K562 (cell line): ENCODE results near the gene CREG1. TPM values are rescaled to one million over a fixed set of nuclear protein-coding genes. Genes with fewer than 3 reads are reported as not detected.

Experiments used
- ATAC-seq: fragments of 200-7000 bp; cut with Tn5 transposase; 3 replicates; pipeline ENCODE4 v1.9.1; 2020; ENCODE audit warnings: moderate library complexity
- BruUV-seq: library from RNA; stranded (reverse); fragments of 400-500 nt; replicated peaks from 2 replicates; lab custom pipeline; 2021; lab: Mats Ljungman, UMichigan
- CTCF ChIA-PET: fragments of 300-600 bp; formaldehyde crosslinking; extraction: SDS; loops from one replicate; lab custom pipeline; 2021; ENCODE audit warnings: low intra/inter-chr PET ratio; lab: Yijun Ruan, JAX
- POLR2A ChIA-PET: fragments of 300-600, 350-650 bp; sonication (Branson Sonifier 250); formaldehyde crosslinking; extraction: SDS; loops from one replicate; lab custom pipeline; 2021; ENCODE audit warnings: antibody characterized with exemption, inconsistent platforms; lab: Yijun Ruan, JAX
- DNase-seq, 4 experiments: peaks; one replicate each; pipeline versions ENCODE4 v3.0.0 to v3.0.0-alpha.2; 2011 to 2018; ENCODE audit warnings: low spot score in 3 of 4, mixed read lengths in 3 of 4; ENCODE audit errors: extremely low read depth in 1 of 4
- FAIRE-seq: peaks from 2 replicates; lab custom pipeline; 2011; peaks lifted over from hg19 to GRCh38; lab: Jason Lieb, UNC
- H2AFZ ChIP-seq: 2 replicates; pipeline ENCODE4 v1.6.0; 2011; ENCODE audit warnings: low read depth, low read length, control low read depth, inconsistent platforms
- H3K27ac ChIP-seq: fragments of 200-600 bp; 3 replicates; pipeline ENCODE4 v1.8.0; 2011; ENCODE audit warnings: low read depth, mild to moderate bottlenecking, control low read depth, inconsistent platforms, low read length, moderate library complexity, mixed read lengths; ENCODE audit errors: extremely low read depth
- H3K27me3 ChIP-seq, 2 experiments: fragments of 300-600 bp in 1 of 2; 2 replicates in 1 of 2; 3 replicates in 1 of 2; pipeline versions ENCODE4 v1.6.0 to v1.8.0; 2011; ENCODE audit warnings: inconsistent platforms in 2 of 2, low read length in 2 of 2, mild to moderate bottlenecking in 1 of 2, mixed read lengths in 1 of 2, moderate library complexity in 1 of 2; ENCODE audit not compliant: control insufficient read depth in 2 of 2, insufficient read depth in 2 of 2
- H3K36me3 ChIP-seq: fragments of 300-600 bp; 3 replicates; pipeline ENCODE4 v1.8.0; 2011; ENCODE audit warnings: mild to moderate bottlenecking, low read length, inconsistent platforms; ENCODE audit not compliant: control insufficient read depth, insufficient read depth
- H3K4me1 ChIP-seq, 2 experiments: fragments of 200-600 bp in 1 of 2; replicated peaks in 1 of 2; 2 replicates in 1 of 2; 3 replicates in 1 of 2; pipeline versions ENCODE4 v1.5.1 to v1.8.0; 2011; ENCODE audit warnings: inconsistent platforms in 2 of 2, low read length in 2 of 2, mild to moderate bottlenecking in 1 of 2, mixed read lengths in 1 of 2, moderate library complexity in 1 of 2; ENCODE audit not compliant: control insufficient read depth in 2 of 2, insufficient read depth in 2 of 2
- H3K4me2 ChIP-seq: 2 replicates; pipeline ENCODE4 v1.6.1; 2011; ENCODE audit warnings: low read length, control low read depth, inconsistent platforms, mixed read lengths; ENCODE audit not compliant: insufficient read depth
- H3K4me3 ChIP-seq: fragments of 200-600 bp; sonication (generic), shearing (Covaris generic); 2 replicates; pipeline ENCODE4 v1.5.1; 2016; ENCODE audit warnings: control low read depth, inconsistent platforms
- H3K79me2 ChIP-seq: fragments of 200-600 bp; 3 replicates; pipeline ENCODE4 v1.8.0; 2011; ENCODE audit warnings: low read length, inconsistent platforms; ENCODE audit not compliant: control insufficient read depth, insufficient read depth
- H3K9ac ChIP-seq, 2 experiments: 2 replicates each; pipeline versions ENCODE4 v1.6.0 to v1.6.1; 2011; ENCODE audit warnings: low read depth in 2 of 2, low read length in 2 of 2, control low read depth in 1 of 2, inconsistent platforms in 1 of 2, mild to moderate bottlenecking in 1 of 2, mixed read lengths in 1 of 2; ENCODE audit not compliant: insufficient read depth in 1 of 2
- H3K9me1 ChIP-seq: one replicate; pipeline ENCODE4 v1.6.0; 2011; ENCODE audit warnings: inconsistent platforms, mild to moderate bottlenecking, low read length, moderate library complexity; ENCODE audit not compliant: control insufficient read depth, insufficient read depth
- H3K9me3 ChIP-seq: replicated peaks from 2 replicates; pipeline ENCODE4 v1.5.1; 2011; ENCODE audit warnings: low read depth, low read length, inconsistent platforms; ENCODE audit not compliant: control insufficient read depth, insufficient read depth
- H4K20me1 ChIP-seq: replicated peaks from 2 replicates; pipeline ENCODE4 v1.6.1; 2011; ENCODE audit warnings: low read length, inconsistent platforms, mixed read lengths; ENCODE audit not compliant: control insufficient read depth, insufficient read depth
- SFPQ ChIP-seq: fragments of 200-400 bp; formaldehyde crosslinking; IDR thresholded peaks from 2 replicates; pipeline ENCODE4 v1.6.1; 2017; ENCODE audit warnings: mild to moderate bottlenecking, low read depth, low read length, moderate library complexity
- ZNF146 ChIP-seq: IDR thresholded peaks from one replicate; pipeline ENCODE4 v1.6.1; 2018; ENCODE audit warnings: missing compliant biosample characterization; ENCODE audit not compliant: unreplicated experiment
- ZNF197 ChIP-seq: fragments of 200-800 bp; sonication (Bioruptor generic); IDR thresholded peaks from 2 replicates; pipeline ENCODE4 v1.6.1; 2016; ENCODE audit warnings: low read depth, missing genetic modification characterization, missing compliant biosample characterization
- ZNF696 ChIP-seq: fragments of 250-450 bp; sonication (Bioruptor Pico); conservative IDR thresholded peaks from 2 replicates; pipeline ENCODE4 v1.4.0; 2020; ENCODE audit warnings: mild to moderate bottlenecking, moderate library complexity
- WGBS: fragments of 100-300 bp; shearing (Covaris generic); methylation state at CpG from one replicate; pipeline ENCODE4 v1.1.6; 2016; ENCODE audit warnings: low coverage, mixed read lengths; ENCODE audit not compliant: insufficient coverage; ENCODE audit errors: missing lambda C conversion rate; 5-methylcytosine and 5-hydroxymethylcytosine counted together
- in situ Hi-C: fragments of 300-500 bp; cut with MboI; formaldehyde crosslinking; loops from 4 replicates; pipeline ENCODE4 v1.15.0; 2018; ENCODE audit warnings: inconsistent platforms, mixed read lengths
- intact Hi-C: fragments of 100-400 bp; cut with micrococcal nuclease; formaldehyde crosslinking; loops from 2 replicates; pipeline ENCODE4 v1.14.2; 2022
- polyA plus RNA-seq, 8 experiments: library from polyadenylated mRNA; depleted of rRNA in 4 of 8; stranded (reverse) in 5 of 8; unstranded in 3 of 8; fragments of >200 nt; fragmentation: Nextera tagmentation in 2 of 8; fragmentation: Illumina TruSeq in 1 of 8; extraction: Ambion mirVana in 2 of 8; extraction: Trizol in 1 of 8; gene quantifications; 2 replicates each; pipeline versions ENCODE4 v1.2.1 to v1.2.3, GENCODE V29; 2011 to 2014; ENCODE audit warnings: inconsistent platforms in 1 of 8, missing spikeins in 1 of 8
- total RNA-seq, 7 experiments: library from RNA; depleted of rRNA in 6 of 7; stranded (reverse); fragments of >200 nt in 6 of 7; fragmentation: Illumina TruSeq in 2 of 7; extraction: Trizol in 2 of 7; gene quantifications; 2 replicates each; pipeline versions ENCODE4 v1.2.1 to v1.2.3, GENCODE V29; 2011 to 2021; ENCODE audit warnings: low replicate concordance in 1 of 7
- TF ChIP-seq, protein P1 (sequence below): sonication (generic); formaldehyde crosslinking; IDR thresholded peaks from 2 replicates; pipeline ENCODE4 v1.8.0; 2022; ENCODE audit warnings: missing genetic modification reagents, mild to moderate bottlenecking, borderline replicate concordance

Gene CREG1
- total and polyA plus RNA-seq, 9 of the 15 experiments (the other 6 are each of a cell fraction or from before 2014, with no cell fraction given), result 45.7 to 272 (median 161) TPM

DNA sequence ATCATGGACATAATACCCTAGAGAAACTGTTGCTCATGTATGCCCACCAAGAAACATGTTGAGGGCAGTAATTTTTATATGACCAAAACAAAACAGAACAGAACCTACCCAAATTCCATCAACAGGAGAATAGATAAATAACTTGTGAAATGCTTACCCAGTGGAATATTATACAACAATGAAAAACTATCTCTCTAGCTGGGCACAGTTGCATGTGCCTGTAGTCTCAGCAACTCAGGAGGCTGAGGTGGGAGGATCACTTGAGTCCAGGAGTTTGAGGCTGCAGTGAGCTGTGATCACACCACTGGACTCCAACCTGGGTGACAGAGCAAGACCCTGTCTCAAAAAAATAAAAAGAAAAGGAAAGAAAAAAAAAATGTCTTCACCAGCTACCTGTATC is 38.9 kb upstream of the CREG1 start:
- H3K4me2 ChIP-seq, result no peak overlapping the region
- no peaks in the 10 kb centered on the region for H3K79me2 ChIP-seq
- no peak overlapping the region for H2AFZ ChIP-seq
- intact Hi-C loops (no loop called here), in situ Hi-C loops (no loop called here)
- H3K4me1 ChIP-seq, result peaks cover 0 to 2% of the 10 kb centered on the region in 2 experiments; a peak in 2 of 5 replicates
- TF ChIP-seq ZNF696 (CRISPR knock-in tag) (no peak), ZNF146 (CRISPR knock-in tag) (peak; percentile 69)
- TF ChIP-seq, protein P1, sequence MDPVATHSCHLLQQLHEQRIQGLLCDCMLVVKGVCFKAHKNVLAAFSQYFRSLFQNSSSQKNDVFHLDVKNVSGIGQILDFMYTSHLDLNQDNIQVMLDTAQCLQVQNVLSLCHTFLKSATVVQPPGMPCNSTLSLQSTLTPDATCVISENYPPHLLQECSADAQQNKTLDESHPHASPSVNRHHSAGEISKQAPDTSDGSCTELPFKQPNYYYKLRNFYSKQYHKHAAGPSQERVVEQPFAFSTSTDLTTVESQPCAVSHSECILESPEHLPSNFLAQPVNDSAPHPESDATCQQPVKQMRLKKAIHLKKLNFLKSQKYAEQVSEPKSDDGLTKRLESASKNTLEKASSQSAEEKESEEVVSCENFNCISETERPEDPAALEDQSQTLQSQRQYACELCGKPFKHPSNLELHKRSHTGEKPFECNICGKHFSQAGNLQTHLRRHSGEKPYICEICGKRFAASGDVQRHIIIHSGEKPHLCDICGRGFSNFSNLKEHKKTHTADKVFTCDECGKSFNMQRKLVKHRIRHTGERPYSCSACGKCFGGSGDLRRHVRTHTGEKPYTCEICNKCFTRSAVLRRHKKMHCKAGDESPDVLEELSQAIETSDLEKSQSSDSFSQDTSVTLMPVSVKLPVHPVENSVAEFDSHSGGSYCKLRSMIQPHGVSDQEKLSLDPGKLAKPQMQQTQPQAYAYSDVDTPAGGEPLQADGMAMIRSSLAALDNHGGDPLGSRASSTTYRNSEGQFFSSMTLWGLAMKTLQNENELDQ, result no peak
- no peak for FAIRE-seq
- H3K9ac ChIP-seq, result no peak overlapping the region
- no TSS peak for BruUV-seq
- POLR2A ChIA-PET, result interaction anchor here (1.0 kb wide), 1 partner anchor 24 kb away, joined by 3 read pairs; no protein-coding TSS in a partner anchor
- no peaks in the 10 kb centered on the region for H4K20me1 ChIP-seq
- CTCF ChIA-PET, result no interaction called here
- H3K36me3 ChIP-seq, result no peaks in the 10 kb centered on the region
- H3K27ac ChIP-seq, result no peak overlapping the region
- H3K4me3 ChIP-seq, result no peak overlapping the region
- H3K9me3 ChIP-seq, result 0 out of 2 replicates have a peak, but pooled peaks cover 3% of the 10 kb centered on the region
- H3K27me3 ChIP-seq, result no peaks in the 10 kb centered on the region
- no peak for ATAC-seq
- no peak for DNase-seq
- no peaks in the 10 kb centered on the region for H3K9me1 ChIP-seq

DNA sequence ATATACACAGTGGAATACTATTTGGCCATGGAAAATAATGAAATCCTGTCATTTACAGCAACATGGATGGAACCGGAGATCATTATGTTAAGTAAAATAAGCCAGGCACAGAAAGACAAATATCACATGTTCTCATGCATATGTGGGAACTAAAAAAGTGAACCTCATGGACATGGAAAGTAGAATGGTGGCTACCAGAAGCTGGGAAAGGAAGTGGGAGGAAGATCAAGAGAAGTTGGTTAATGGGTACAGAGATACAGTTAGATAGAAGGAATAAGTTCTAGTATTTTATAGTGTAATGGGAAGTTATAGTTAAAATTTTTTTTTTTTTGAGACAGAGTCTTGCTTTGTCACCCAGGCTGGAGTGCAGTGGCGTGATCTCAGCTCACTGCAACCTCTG is 34.8 kb upstream of the CREG1 start:
- no peaks in the 10 kb centered on the region for H3K27me3 ChIP-seq
- BruUV-seq, result no TSS peak
- no peaks in the 10 kb centered on the region for H3K9me1 ChIP-seq
- H3K4me1 ChIP-seq, result peaks cover 0 to 2% of the 10 kb centered on the region in 2 experiments; a peak in 3 of 5 replicates
- TF ChIP-seq SFPQ, result no peak
- TF ChIP-seq ZNF197, result no peak
- intact Hi-C loops (no loop called here), in situ Hi-C loops (no loop called here)
- POLR2A ChIA-PET, result interaction anchor here (0.6 to 1.6 kb wide), 3 partner anchors 12 to 50 kb away, joined by 3 read pairs; no protein-coding TSS in a partner anchor
- ATAC-seq (no peak), DNase-seq (no peak), FAIRE-seq (no peak)
- no peak overlapping the region for H3K27ac ChIP-seq
- CTCF ChIA-PET, result no interaction called here
- no peaks in the 10 kb centered on the region for H3K9me3 ChIP-seq
- no peak overlapping the region for H3K4me2 ChIP-seq
- H4K20me1 ChIP-seq, result no peaks in the 10 kb centered on the region
- no peak overlapping the region for H3K9ac ChIP-seq
- WGBS, result 25% methylated on average over 2 of the region's 2 CpGs
- H3K4me3 ChIP-seq, result no peak overlapping the region
- H2AFZ ChIP-seq, result no peak overlapping the region
- no peaks in the 10 kb centered on the region for H3K79me2 ChIP-seq
- no peaks in the 10 kb centered on the region for H3K36me3 ChIP-seq
